A673 (cell line): Measurements from ENCODE around the gene CDH23. TPM values are rescaled to one million over a fixed set of nuclear protein-coding genes. Genes with fewer than 3 reads are reported as not detected.

Source experiments
- BruUV-seq: library from RNA; stranded (reverse); fragments of 400-500 nt; replicated peaks from 2 replicates; lab custom pipeline; 2021; lab: Mats Ljungman, UMichigan
- CTCF ChIA-PET: fragments of 300-600 bp; sonication (Branson Sonifier 250); formaldehyde crosslinking; loops from one replicate; lab custom pipeline; 2022; ENCODE audit warnings: antibody characterized with exemption; lab: Charles Lee
- POLR2A ChIA-PET: fragments of 300-600 bp; sonication (Branson Sonifier 250); formaldehyde crosslinking; loops from one replicate; lab custom pipeline; 2022; ENCODE audit warnings: antibody characterized with exemption; ENCODE audit not compliant: low non-redundant PET; lab: Charles Lee
- DNase-seq: peaks from one replicate; pipeline ENCODE4 v3.0.0-alpha.2; 2015; ENCODE audit warnings: low spot score
- H3K27ac ChIP-seq: fragments of 200-600 bp; sonication (generic); 2 replicates; pipeline ENCODE4 v1.5.1; 2016; ENCODE audit warnings: mixed run types, low read depth, mild to moderate bottlenecking, mixed read lengths, antibody characterized with exemption, low read length; ENCODE audit not compliant: poor library complexity, severe bottlenecking
- H3K27me3 ChIP-seq: fragments of 200-600 bp; sonication (generic); replicated peaks from 2 replicates; pipeline ENCODE4 v1.6.1; 2017; ENCODE audit warnings: mixed run types, low read depth, mild to moderate bottlenecking, mixed read lengths, antibody characterized with exemption, low read length; ENCODE audit not compliant: insufficient read depth, poor library complexity
- H3K36me3 ChIP-seq: fragments of 200-600 bp; sonication (generic); 2 replicates; pipeline ENCODE4 v1.6.1; 2016; ENCODE audit warnings: mixed run types, mild to moderate bottlenecking, mixed read lengths, antibody characterized with exemption, low read length; ENCODE audit not compliant: insufficient read depth, poor library complexity, severe bottlenecking
- H3K4me1 ChIP-seq: fragments of 200-600 bp; sonication (generic); 2 replicates; pipeline ENCODE4 v1.6.1; 2017; ENCODE audit warnings: mixed run types, mild to moderate bottlenecking, mixed read lengths, antibody characterized with exemption, low read length; ENCODE audit not compliant: insufficient read depth, poor library complexity, severe bottlenecking
- H3K4me3 ChIP-seq: fragments of 200-600 bp; sonication (generic); 2 replicates; pipeline ENCODE4 v1.5.1; 2016; ENCODE audit warnings: low read depth, mixed run types, mild to moderate bottlenecking, mixed read lengths, low read length; ENCODE audit not compliant: poor library complexity, severe bottlenecking
- H3K9me3 ChIP-seq: fragments of 200-600 bp; sonication (generic); 2 replicates; pipeline ENCODE4 v1.6.1; 2016; ENCODE audit warnings: mixed run types, low read depth, mild to moderate bottlenecking, mixed read lengths, antibody characterized with exemption, low read length; ENCODE audit not compliant: poor library complexity, severe bottlenecking
- EZH2 ChIP-seq: fragments of 200-600 bp; sonication (generic); IDR thresholded peaks from 2 replicates; pipeline ENCODE4 v1.6.1; 2017; ENCODE audit warnings: borderline replicate concordance, low read depth, mild to moderate bottlenecking, mixed read lengths, antibody characterized with exemption, low read length; ENCODE audit not compliant: poor library complexity, severe bottlenecking
- intact Hi-C: fragments of 100-400 bp; cut with micrococcal nuclease; formaldehyde crosslinking; loops from one replicate; pipeline ENCODE4 v1.10.0; 2022; ENCODE audit not compliant: unreplicated experiment
- total RNA-seq: library from RNA; stranded (reverse); gene quantifications from 2 replicates; pipeline ENCODE4 v1.2.3, GENCODE V29; 2021
- TF ChIP-seq, protein P1 (sequence below): fragments of 300-800, 200-600 bp; sonication (generic); conservative IDR thresholded peaks from 2 replicates; pipeline ENCODE4 v1.5.1; 2017; ENCODE audit warnings: low read depth, mild to moderate bottlenecking, antibody characterized with exemption, low read length, moderate library complexity, mixed read lengths

CDH23 gene
- total RNA-seq, 1 experiment from 2014 or later = 49.7 TPM

DNA sequence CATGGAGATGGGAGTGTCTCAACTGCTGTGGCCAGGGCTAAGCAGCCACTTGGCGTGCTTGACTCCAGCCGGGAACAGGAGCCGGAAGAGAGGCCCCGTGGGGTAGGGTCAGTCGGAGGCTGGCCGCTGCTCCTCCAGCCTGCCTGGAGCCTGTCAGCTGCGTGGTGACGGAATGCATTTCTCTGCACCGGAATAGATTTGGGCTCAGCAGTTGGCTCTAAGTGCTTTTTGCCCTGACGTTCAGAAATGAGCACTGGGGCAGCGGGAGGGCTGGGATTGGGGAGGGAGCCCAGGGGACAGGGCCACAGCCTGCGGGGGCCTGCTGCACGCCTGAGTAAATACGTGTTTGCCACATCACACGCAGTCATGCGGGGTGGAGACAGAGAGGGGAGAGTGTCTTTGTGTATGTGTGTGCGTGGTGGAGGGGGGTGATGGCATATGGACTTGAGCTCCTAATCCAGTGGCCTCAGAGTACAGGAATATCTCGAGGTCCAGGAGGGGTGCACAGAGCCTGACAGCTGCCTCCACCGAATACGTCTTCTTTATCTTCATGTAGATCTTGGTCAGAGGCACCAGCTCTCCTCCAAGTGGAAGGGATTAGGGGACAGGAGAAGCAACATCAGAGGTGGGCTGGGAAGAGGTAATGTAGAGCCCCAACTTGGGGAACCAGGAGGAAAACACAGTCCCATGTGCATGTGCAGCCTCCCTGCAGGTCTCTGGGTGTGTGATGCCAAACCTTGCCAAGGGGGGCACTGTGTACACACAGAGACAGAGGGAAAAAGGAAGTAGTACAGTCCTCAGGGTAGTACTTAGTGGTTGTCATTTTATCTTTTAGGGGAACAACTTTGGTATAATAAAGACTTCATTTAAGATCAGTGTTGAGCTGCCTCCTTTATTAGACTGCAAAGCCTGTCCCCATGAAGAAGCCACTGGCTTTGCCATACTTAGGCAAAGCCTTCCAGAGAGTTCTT, 151.4 kb downstream of the CDH23 start:
- TF ChIP-seq EZH2 = no peak
- TF ChIP-seq, protein P1, sequence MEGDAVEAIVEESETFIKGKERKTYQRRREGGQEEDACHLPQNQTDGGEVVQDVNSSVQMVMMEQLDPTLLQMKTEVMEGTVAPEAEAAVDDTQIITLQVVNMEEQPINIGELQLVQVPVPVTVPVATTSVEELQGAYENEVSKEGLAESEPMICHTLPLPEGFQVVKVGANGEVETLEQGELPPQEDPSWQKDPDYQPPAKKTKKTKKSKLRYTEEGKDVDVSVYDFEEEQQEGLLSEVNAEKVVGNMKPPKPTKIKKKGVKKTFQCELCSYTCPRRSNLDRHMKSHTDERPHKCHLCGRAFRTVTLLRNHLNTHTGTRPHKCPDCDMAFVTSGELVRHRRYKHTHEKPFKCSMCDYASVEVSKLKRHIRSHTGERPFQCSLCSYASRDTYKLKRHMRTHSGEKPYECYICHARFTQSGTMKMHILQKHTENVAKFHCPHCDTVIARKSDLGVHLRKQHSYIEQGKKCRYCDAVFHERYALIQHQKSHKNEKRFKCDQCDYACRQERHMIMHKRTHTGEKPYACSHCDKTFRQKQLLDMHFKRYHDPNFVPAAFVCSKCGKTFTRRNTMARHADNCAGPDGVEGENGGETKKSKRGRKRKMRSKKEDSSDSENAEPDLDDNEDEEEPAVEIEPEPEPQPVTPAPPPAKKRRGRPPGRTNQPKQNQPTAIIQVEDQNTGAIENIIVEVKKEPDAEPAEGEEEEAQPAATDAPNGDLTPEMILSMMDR = peak; percentile 51
- no peak overlapping the region for H3K27ac ChIP-seq
- H3K4me1 ChIP-seq = no peaks in the 10 kb centered on the region
- ChIA-PET POLR2A (no interaction called here), CTCF (interaction anchor here (1.2 kb wide), 1 partner anchor 22 kb away, joined by 3 read pairs; no protein-coding TSS in a partner anchor)
- intact Hi-C loops = no loop called here
- H3K36me3 ChIP-seq = no peaks in the 10 kb centered on the region
- H3K27me3 ChIP-seq = no peaks in the 10 kb centered on the region
- peak; percentile 33 for DNase-seq
- no TSS peak for BruUV-seq
- no peaks in the 10 kb centered on the region for H3K9me3 ChIP-seq
- no peak overlapping the region for H3K4me3 ChIP-seq

DNA sequence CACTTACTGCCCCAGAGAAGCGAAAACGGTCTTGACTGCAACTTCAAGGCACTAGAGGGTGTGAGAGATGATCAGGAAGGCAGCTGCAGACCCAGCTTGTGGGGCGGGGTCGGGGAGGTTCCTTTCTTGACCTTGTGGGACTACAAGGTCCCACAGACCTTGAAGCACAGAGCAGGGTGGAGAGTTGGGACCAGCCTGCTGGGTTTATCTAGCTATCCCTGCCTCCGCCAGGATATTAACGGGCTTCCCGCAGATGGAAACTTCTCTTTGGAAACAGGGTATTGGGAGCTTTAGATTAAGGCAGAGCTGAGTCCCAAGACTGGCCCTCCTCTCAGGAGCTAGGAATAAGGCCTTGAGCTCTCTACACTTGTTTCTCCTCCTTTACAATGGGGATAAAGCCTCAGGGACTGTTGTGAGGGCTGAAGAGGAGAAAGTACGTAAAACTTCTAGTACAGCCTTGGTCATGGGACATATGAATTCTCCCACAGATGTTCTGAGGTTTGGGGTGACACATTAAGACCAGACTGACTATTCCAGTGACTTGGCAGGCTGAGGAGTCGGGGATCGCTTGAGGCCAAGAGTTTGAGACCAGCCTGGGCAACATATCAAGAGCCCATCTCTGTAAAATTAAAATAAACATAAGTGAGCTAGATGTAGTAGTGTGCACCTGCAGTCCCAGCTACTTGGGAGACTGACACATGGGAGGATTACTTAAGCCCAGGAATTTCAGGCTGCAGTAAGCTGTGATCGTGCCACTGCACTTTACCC, 153.2 kb downstream of the CDH23 start:
- Histone ChIP-seq H3K4me3 (no peak overlapping the region), H3K27me3 (no peaks in the 10 kb centered on the region), H3K36me3 (no peaks in the 10 kb centered on the region), H3K27ac (no peak overlapping the region), H3K4me1 (no peaks in the 10 kb centered on the region), H3K9me3 (no peaks in the 10 kb centered on the region)
- ChIA-PET CTCF (interaction anchor here (0.5 kb wide), 1 partner anchor 33 kb away, joined by 3 read pairs; no protein-coding TSS in a partner anchor), POLR2A (no interaction called here)
- BruUV-seq = no TSS peak
- no peak for DNase-seq
- TF ChIP-seq EZH2 = no peak
- TF ChIP-seq, protein P1 = no peak
- intact Hi-C loops = no loop called here

DNA sequence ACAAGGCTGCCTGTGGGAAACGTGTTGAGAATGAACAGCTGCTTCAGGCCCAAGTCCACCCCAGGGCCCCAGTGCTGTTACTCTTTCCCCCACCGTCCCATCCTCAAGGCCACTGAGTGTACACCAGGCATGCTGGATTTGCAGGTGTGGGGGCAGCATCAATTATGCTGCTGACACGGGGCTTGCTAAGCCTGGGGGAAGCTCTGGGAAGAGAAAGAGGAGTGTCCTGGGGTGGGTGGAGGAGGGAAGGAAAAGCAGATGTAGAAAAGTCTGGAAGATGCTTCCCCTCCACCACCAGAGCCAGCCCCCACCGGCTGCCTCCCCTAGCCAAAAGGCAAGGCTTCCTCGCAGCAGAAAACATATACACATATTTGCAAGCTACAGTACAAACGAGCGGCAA, 153.9 kb downstream of the CDH23 start:
- intact Hi-C loops = no loop called here
- Histone ChIP-seq H3K27ac (no peak overlapping the region), H3K36me3 (no peaks in the 10 kb centered on the region), H3K27me3 (no peaks in the 10 kb centered on the region), H3K9me3 (no peaks in the 10 kb centered on the region), H3K4me3 (no peak overlapping the region), H3K4me1 (no peaks in the 10 kb centered on the region)
- CTCF ChIA-PET = interaction anchor here (0.5 kb wide), 1 partner anchor 32 kb away, joined by 3 read pairs; no protein-coding TSS in a partner anchor
- no peak for TF ChIP-seq EZH2
- TF ChIP-seq, protein P1 = no peak
- BruUV-seq = no TSS peak
- POLR2A ChIA-PET = no interaction called here
- no peak for DNase-seq
